SH-SY5Y (cell line): ENCODE measurements around the gene REX1BD.

ENCODE experiments used
- GATA2 ChIP-seq: IDR thresholded peaks from 2 replicates; pipeline ENCODE4 v1.6.1; 2011; ENCODE audit warnings: mild to moderate bottlenecking, low read depth, low read length
- GATA3 ChIP-seq: IDR thresholded peaks from 2 replicates; pipeline ENCODE4 v1.6.1; 2011; ENCODE audit warnings: low read depth, mild to moderate bottlenecking, low read length, moderate library complexity

GRCh38 chr19:18590273-18591272, 2.0 kb downstream of the REX1BD start:
- TF ChIP-seq GATA2, result no peak
- no peak for TF ChIP-seq GATA3
